Mucosa of descending colon (tissue), 3 donors: ENCODE results near the gene APOL4. TPM values are rescaled to one million over a fixed set of nuclear protein-coding genes. Genes with fewer than 3 reads are reported as not detected.

Source experiments
- ATAC-seq: fragments of 200-7000 bp; cut with Tn5 transposase; one replicate; pipeline ENCODE4 v1.9.1; 2020; ENCODE audit warnings: mild to moderate bottlenecking, moderate library complexity
- DNase-seq, 3 donors: peaks; one replicate each; pipeline ENCODE4 v3.0.0-alpha.2; 2020
- H3K36me3 ChIP-seq: fragments of 200-600 bp; one replicate; pipeline ENCODE4 v1.8.0; 2021; ENCODE audit warnings: low read depth, mild to moderate bottlenecking
- H3K4me1 ChIP-seq: fragments of 200-600 bp; one replicate; pipeline ENCODE4 v1.8.0; 2021; ENCODE audit warnings: low read depth, mild to moderate bottlenecking
- H3K4me3 ChIP-seq: fragments of 200-600 bp; one replicate; pipeline ENCODE4 v1.8.0; 2021; ENCODE audit warnings: mild to moderate bottlenecking
- H3K9me3 ChIP-seq: fragments of 200-600 bp; one replicate; pipeline ENCODE4 v1.8.0; 2021; ENCODE audit warnings: mild to moderate bottlenecking
- intact Hi-C, 2 donors: fragments of 100-400 bp; cut with DNase I in 1 of 2; cut with micrococcal nuclease in 1 of 2; formaldehyde crosslinking; loops; one replicate each; pipeline versions ENCODE4 v1.11.0 to v1.11.1; 2022; cut with DNase I, micrococcal nuclease
- total RNA-seq, 3 donors: library from RNA; stranded (reverse); fragmentation: NEBNext Ultra II Directional in 2 of 3; extraction: Animal tissue kit (Norgen Biotek cat#: 25700) in 2 of 3; gene quantifications; one replicate each; pipeline versions ENCODE4 v1.2.1 to v1.2.4, GENCODE V29; 2021 to 2023
- TF ChIP-seq, protein P1 (sequence below): fragments of 200-600 bp; IDR thresholded peaks from one replicate; pipeline ENCODE4 v1.8.0; 2022; ENCODE audit warnings: antibody characterized with exemption, mild to moderate bottlenecking
- donor health status: DM: no; HTN: no; CAD: no; lungs with moderate emphysema.
- donor health status: DM: no; HTN: no; CAD: no.
- donor health status: DM: no; HTN: yes; CAD: no.

APOL4 gene
- total RNA-seq, 3 donors from 2014 or later: 1.7 to 4.3 (median 2.7) TPM

DNA sequence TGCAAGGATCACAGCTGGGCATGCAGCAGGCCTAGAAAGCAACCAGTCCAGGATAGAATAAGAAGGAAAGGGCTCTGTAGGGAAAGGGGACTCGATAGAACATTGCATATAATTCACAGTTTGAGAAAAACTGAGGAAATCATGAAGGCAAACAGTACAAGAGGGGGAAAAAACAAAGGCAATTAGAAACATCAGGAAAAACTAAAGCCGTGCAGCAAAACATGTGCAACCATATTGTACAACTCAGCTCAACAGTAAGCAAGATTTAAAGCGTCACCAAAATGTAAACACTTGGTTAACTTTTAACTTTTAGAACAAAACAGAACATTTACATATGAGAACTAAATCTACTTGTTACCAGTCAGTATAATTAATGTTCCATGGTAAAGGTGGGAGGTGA is 49.5 kb downstream of the APOL4 start:
- no peak overlapping the region for H3K4me3 ChIP-seq
- ATAC-seq: no peak
- TF ChIP-seq, protein P1, sequence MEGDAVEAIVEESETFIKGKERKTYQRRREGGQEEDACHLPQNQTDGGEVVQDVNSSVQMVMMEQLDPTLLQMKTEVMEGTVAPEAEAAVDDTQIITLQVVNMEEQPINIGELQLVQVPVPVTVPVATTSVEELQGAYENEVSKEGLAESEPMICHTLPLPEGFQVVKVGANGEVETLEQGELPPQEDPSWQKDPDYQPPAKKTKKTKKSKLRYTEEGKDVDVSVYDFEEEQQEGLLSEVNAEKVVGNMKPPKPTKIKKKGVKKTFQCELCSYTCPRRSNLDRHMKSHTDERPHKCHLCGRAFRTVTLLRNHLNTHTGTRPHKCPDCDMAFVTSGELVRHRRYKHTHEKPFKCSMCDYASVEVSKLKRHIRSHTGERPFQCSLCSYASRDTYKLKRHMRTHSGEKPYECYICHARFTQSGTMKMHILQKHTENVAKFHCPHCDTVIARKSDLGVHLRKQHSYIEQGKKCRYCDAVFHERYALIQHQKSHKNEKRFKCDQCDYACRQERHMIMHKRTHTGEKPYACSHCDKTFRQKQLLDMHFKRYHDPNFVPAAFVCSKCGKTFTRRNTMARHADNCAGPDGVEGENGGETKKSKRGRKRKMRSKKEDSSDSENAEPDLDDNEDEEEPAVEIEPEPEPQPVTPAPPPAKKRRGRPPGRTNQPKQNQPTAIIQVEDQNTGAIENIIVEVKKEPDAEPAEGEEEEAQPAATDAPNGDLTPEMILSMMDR: no peak
- no peaks in the 10 kb centered on the region for H3K4me1 ChIP-seq
- H3K9me3 ChIP-seq: no peaks in the 10 kb centered on the region
- intact Hi-C loops: no loop called here
- H3K36me3 ChIP-seq: no peaks in the 10 kb centered on the region
- DNase-seq: no peak

GRCh38 chr22:36151006-36151595 is 50.5 kb downstream of the APOL4 start:
- no peaks in the 10 kb centered on the region for H3K36me3 ChIP-seq
- TF ChIP-seq, protein P1: no peak
- H3K4me3 ChIP-seq: no peak overlapping the region
- no peaks in the 10 kb centered on the region for H3K4me1 ChIP-seq
- H3K9me3 ChIP-seq: no peaks in the 10 kb centered on the region
- intact Hi-C loops: no loop called here
- ATAC-seq (no peak), DNase-seq (no peak)

DNA sequence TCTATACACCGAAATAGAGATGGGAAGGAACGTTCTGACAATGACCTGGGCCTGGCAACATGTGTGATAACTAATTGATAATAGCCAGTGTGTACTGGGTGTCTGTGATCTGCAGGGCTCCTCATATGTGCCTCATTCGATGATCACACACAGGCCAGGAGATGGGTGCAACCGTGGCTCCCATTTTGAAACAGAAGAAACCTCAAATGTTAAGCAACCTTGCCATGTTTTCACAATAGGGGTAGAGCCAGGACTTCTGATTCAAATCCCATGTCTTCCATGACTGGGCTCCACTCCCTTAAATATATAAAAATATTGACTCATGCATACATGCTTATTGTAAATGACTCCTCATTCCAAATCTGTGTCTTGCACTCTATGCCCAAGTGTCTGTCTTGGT is 52.2 kb downstream of the APOL4 start:
- Histone ChIP-seq H3K4me3 (no peak overlapping the region), H3K4me1 (no peaks in the 10 kb centered on the region), H3K9me3 (no peaks in the 10 kb centered on the region), H3K36me3 (no peaks in the 10 kb centered on the region)
- TF ChIP-seq, protein P1: no peak
- ATAC-seq (no peak), DNase-seq (no peak)
- intact Hi-C loops: loop anchor here in 1 of 2 donors (5.0 kb wide), 1 partner anchor 33 kb away; no protein-coding TSS in a partner anchor

- H3K9me3 ChIP-seq: no peaks in the 10 kb centered on the region
- TF ChIP-seq, protein P1: no peak
- DNase-seq (no peak), ATAC-seq (no peak)
- intact Hi-C loops: loop anchor here in 1 of 2 donors (5.0 kb wide), 1 partner anchor 34 kb away; no protein-coding TSS in a partner anchor
- no peak overlapping the region for H3K4me3 ChIP-seq
- no peaks in the 10 kb centered on the region for H3K4me1 ChIP-seq
- H3K36me3 ChIP-seq: no peaks in the 10 kb centered on the region
Measured at GRCh38 chr22:36148411-36148810, 53.2 kb downstream of the APOL4 start.

DNA sequence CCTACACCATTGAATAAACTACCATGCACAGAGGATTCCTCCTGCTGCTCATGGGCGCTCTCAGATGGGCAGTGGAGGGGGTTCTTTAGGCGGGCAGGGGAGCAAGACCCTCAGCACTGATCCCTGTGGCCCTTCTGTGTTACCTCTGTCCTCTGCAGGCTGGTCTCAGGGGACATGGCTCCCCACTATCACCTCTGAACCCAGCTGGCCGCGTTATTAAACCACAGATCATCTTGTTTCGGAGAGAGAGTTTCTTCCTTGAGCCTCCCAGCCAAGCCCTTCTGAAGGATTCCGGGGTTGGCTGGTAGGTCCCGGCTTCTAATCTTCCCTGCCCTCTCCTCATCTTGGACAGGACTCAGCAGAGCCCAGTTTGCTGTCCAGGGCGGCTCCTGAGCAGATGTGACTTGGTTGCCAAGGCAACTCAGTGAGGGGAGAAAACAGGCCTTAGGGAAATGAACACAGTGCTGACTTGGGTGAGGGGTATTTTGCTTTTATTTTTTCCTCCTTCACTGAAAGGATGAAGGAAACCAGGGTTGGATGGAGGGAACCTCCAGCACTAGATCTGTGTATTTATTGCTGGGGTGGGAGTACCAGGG is 54.3 kb downstream of the APOL4 start:
- intact Hi-C loops: loop anchor here in 1 of 2 donors (5.0 kb wide), 1 partner anchor 35 kb away; no protein-coding TSS in a partner anchor
- TF ChIP-seq, protein P1: no peak
- ATAC-seq (no peak), DNase-seq (no peak)
- no peaks in the 10 kb centered on the region for H3K9me3 ChIP-seq
- H3K36me3 ChIP-seq: no peaks in the 10 kb centered on the region
- H3K4me3 ChIP-seq: no peak overlapping the region
- no peaks in the 10 kb centered on the region for H3K4me1 ChIP-seq
